ENCODE data around the gene ASCL5.

DNA sequence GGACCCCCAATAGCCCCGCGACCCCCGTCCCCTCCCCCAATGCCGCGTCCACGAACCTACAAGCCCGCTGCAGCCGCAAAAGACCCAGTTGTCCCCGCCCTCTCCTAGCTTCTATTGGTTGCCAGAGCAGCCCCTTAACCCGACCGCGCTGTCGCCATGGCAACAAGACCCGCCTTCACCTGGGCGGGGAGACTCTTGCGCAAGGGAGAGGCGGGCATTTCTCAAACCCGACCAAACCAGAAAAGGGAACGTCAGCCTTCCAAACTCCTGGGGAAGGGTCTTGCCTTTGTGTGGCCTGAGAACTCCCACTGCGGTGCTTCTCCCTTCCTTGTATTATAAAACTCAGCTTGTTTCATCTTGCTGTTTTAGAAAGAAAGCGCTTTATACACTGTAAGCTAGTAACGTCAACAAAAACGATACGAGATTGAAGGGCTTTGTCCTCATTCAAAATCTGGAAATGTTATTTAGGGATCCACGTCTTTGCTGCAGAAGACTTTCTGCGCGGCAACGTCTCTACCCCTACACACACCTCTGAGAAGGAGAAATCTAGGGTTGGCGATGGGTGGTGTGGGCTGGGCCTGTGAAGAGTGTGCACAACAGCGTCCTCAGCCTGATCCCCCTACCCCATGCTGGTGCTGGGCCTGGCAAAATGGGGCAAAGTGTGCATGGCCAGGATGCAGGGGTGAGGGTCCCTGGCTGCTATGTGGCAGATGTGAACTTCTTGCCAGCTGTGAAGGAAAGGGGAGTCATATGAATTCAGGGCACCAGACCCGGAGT lies 27.6 kb upstream of the ASCL5 start, which contains the start of gene TMEM9:
- TF ChIP-seq CTCF (conservative IDR thresholded peaks at IDR 0.05 in 1 of 2, IDR thresholded peaks at IDR 0.05 in 1 of 2; ENCODE audit: extremely low read depth in 1 of 2, insufficient read depth in 1 of 2, low read depth in 1 of 2, low read length in 2 of 2), result no peak
- no peak for TF ChIP-seq EZH2 (IDR thresholded peaks at IDR 0.05; ENCODE audit: borderline replicate concordance, low read length)

Data from mammary epithelial cell (primary cell).